SK-N-SH (cell line): ENCODE measurements around the gene PKP4. TPM values are rescaled to one million over a fixed set of nuclear protein-coding genes. Genes with fewer than 3 reads are reported as not detected.

Source experiments
- CTCF ChIA-PET: fragments of 300-600, 350-600 bp; formaldehyde crosslinking; extraction: SDS; loops from one replicate; lab custom pipeline; 2021; lab: Yijun Ruan, JAX
- POLR2A ChIA-PET: fragments of 350-600 bp; sonication (Branson Sonifier 250); formaldehyde crosslinking; extraction: SDS; loops from one replicate; lab custom pipeline; 2020; ENCODE audit warnings: antibody characterized with exemption, inconsistent platforms; lab: Yijun Ruan, JAX
- DNase-seq: peaks from one replicate; pipeline ENCODE4 v3.0.0; 2012
- H2AFZ ChIP-seq: fragments of 200-600 bp; sonication (generic); 2 replicates; pipeline ENCODE4 v1.8.1; 2016; ENCODE audit warnings: antibody characterized with exemption, mild to moderate bottlenecking, low read depth
- H3F3A ChIP-seq: fragments of 200-600 bp; sonication (generic); replicated peaks from 2 replicates; pipeline ENCODE3; 2016; ENCODE audit warnings: antibody characterized with exemption, mild to moderate bottlenecking; ENCODE audit not compliant: insufficient read depth
- H3K27ac ChIP-seq, 2 experiments: fragments of 200-500 bp in 1 of 2; fragments of 200-600 bp in 1 of 2; sonication (Bioruptor generic) in 1 of 2; sonication (generic), shearing (Covaris generic) in 1 of 2; 2 replicates each; pipeline versions ENCODE4 v1.5.1 to v1.6.1; 2014 to 2016; ENCODE audit warnings: low read depth in 2 of 2, inconsistent platforms in 1 of 2, low read length in 1 of 2, mild to moderate bottlenecking in 1 of 2, mixed read lengths in 1 of 2
- H3K27me3 ChIP-seq: fragments of 200-600 bp; sonication (generic), shearing (Covaris generic); 2 replicates; pipeline ENCODE4 v1.6.1; 2016; ENCODE audit warnings: mixed run types; ENCODE audit not compliant: insufficient read depth
- H3K36me3 ChIP-seq, 2 experiments: fragments of 200-500 bp in 1 of 2; fragments of 200-600 bp in 1 of 2; sonication (Bioruptor generic) in 1 of 2; sonication (generic) in 1 of 2; replicated peaks in 1 of 2; 2 replicates each; pipeline versions ENCODE3 to v1.5.1; 2014 to 2016; ENCODE audit warnings: low read length in 1 of 2, mild to moderate bottlenecking in 1 of 2; ENCODE audit not compliant: insufficient read depth in 2 of 2, control insufficient read depth in 1 of 2
- H3K4me1 ChIP-seq, 2 experiments: fragments of 200-500 bp in 1 of 2; fragments of 200-600 bp in 1 of 2; sonication (Bioruptor generic) in 1 of 2; sonication (generic), shearing (Covaris generic) in 1 of 2; 2 replicates each; pipeline versions ENCODE4 v1.5.1 to v1.6.1; 2014 to 2016; ENCODE audit warnings: low read depth in 1 of 2, low read length in 1 of 2, mixed run types in 1 of 2; ENCODE audit not compliant: insufficient read depth in 2 of 2, control insufficient read depth in 1 of 2
- H3K4me2 ChIP-seq: fragments of 200-600 bp; sonication (generic), shearing (Covaris generic); 2 replicates; pipeline ENCODE4 v1.6.1; 2017; ENCODE audit warnings: mixed run types
- H3K4me3 ChIP-seq, 2 experiments: fragments of 200-500 bp in 1 of 2; fragments of 200-600 bp in 1 of 2; sonication (Bioruptor generic) in 1 of 2; sonication (generic), shearing (Covaris generic) in 1 of 2; 2 replicates each; pipeline versions ENCODE4 v1.5.1 to v1.8.1; 2014 to 2016; ENCODE audit warnings: low read depth in 2 of 2, inconsistent platforms in 1 of 2, low read length in 1 of 2, mild to moderate bottlenecking in 1 of 2, mixed read lengths in 1 of 2, moderate library complexity in 1 of 2
- H3K79me2 ChIP-seq: fragments of 200-600 bp; sonication (generic); 2 replicates; pipeline ENCODE4 v1.8.1; 2017; ENCODE audit warnings: mild to moderate bottlenecking; ENCODE audit not compliant: insufficient read depth
- H3K9ac ChIP-seq: fragments of 200-600 bp; sonication (generic); 2 replicates; pipeline ENCODE4 v1.6.1; 2017; ENCODE audit warnings: mixed run types
- H3K9me2 ChIP-seq: fragments of 200-600 bp; sonication (generic); 2 replicates; pipeline ENCODE4 v1.6.1; 2017; ENCODE audit warnings: mixed run types
- H3K9me3 ChIP-seq: fragments of 200-600 bp; sonication (generic); 2 replicates; pipeline ENCODE4 v1.6.1; 2017; ENCODE audit warnings: mixed run types, mild to moderate bottlenecking, moderate library complexity
- H4K20me1 ChIP-seq: fragments of 200-600 bp; sonication (generic); 2 replicates; pipeline ENCODE4 v1.6.1; 2017; ENCODE audit warnings: mild to moderate bottlenecking, mixed run types; ENCODE audit not compliant: insufficient read depth
- CHD2 ChIP-seq: fragments of 150-350 bp; IDR thresholded peaks from 2 replicates; pipeline ENCODE4 v1.6.1; 2018; ENCODE audit warnings: low read length; ENCODE audit not compliant: partially characterized antibody
- CTCF ChIP-seq: fragments of 200-600 bp; sonication (generic); IDR thresholded peaks from 2 replicates; pipeline ENCODE4 v1.6.1; 2017; ENCODE audit warnings: antibody characterized with exemption, mild to moderate bottlenecking, moderate library complexity
- FOSL2 ChIP-seq: IDR thresholded peaks from 2 replicates; pipeline ENCODE4 v1.4.0; 2012; ENCODE audit warnings: low read depth, mild to moderate bottlenecking, moderate library complexity, borderline replicate concordance
- GABPA ChIP-seq: IDR thresholded peaks from 2 replicates; pipeline ENCODE4 v1.4.0; 2012; ENCODE audit warnings: low read depth, mild to moderate bottlenecking
- MAX ChIP-seq: IDR thresholded peaks from 2 replicates; pipeline ENCODE4 v1.4.0; 2012; ENCODE audit warnings: low read depth
- MXI1 ChIP-seq: IDR thresholded peaks from 2 replicates; pipeline ENCODE4 v1.6.1; 2012; ENCODE audit warnings: mild to moderate bottlenecking, low read depth, low read length, improper control_type of control experiment
- RXRA ChIP-seq: IDR thresholded peaks from 2 replicates; pipeline ENCODE4 v1.4.0; 2012; ENCODE audit warnings: low read depth, mild to moderate bottlenecking, borderline replicate concordance
- TAF1 ChIP-seq: IDR thresholded peaks from 2 replicates; pipeline ENCODE4 v1.6.1; 2012; ENCODE audit warnings: low read depth, mild to moderate bottlenecking, low read length, moderate library complexity, borderline replicate concordance
- TEAD4 ChIP-seq: IDR thresholded peaks from 2 replicates; pipeline ENCODE4 v1.4.0; 2012; ENCODE audit warnings: mild to moderate bottlenecking, borderline replicate concordance; ENCODE audit not compliant: insufficient read depth
- YY1 ChIP-seq: IDR thresholded peaks from 2 replicates; pipeline ENCODE4 v1.4.0; 2012; ENCODE audit warnings: low read depth, mild to moderate bottlenecking
- whole genome bisulfite sequencing: methylation state at CpG from one replicate; pipeline ENCODE4 v1.1.6; 2017; ENCODE audit warnings: low lambda C conversion rate; 5-methylcytosine and 5-hydroxymethylcytosine counted together
- polyA plus RNA-seq, 3 experiments: library from polyadenylated mRNA; depleted of rRNA; stranded (reverse); fragments of >200 nt; gene quantifications; 2 replicates each; pipeline ENCODE4 v1.2.3, GENCODE V29; 2012
- TF ChIP-seq, protein P1 (sequence below): fragments of 150-350 bp; IDR thresholded peaks from 2 replicates; pipeline ENCODE4 v1.6.1; 2017; ENCODE audit warnings: antibody characterized with exemption, low read length, low read depth, borderline replicate concordance

PKP4 gene
- polyA plus RNA-seq, 1 of the 3 experiments (the other 2 are of a cell fraction): 10.9 TPM

GRCh38 chr2:158570869-158571268 is 114.1 kb downstream of the PKP4 start:
- TF ChIP-seq TEAD4 (no peak), CHD2 (no peak), YY1 (no peak), MXI1 (no peak), FOSL2 (no peak), CTCF (no peak), TAF1 (no peak), MAX (no peak)
- H3K4me3 ChIP-seq: no peak overlapping the region
- CTCF ChIA-PET: no interaction called here

GRCh38 chr2:158573739-158574138 is 117.0 kb downstream of the PKP4 start:
- H3K27ac ChIP-seq: no peak overlapping the region
- WGBS: 100% methylated on average over 1 of the region's 1 CpG
- no peaks in the 10 kb centered on the region; a peak in 1 of 4 replicates for H3K4me1 ChIP-seq
- no peaks in the 10 kb centered on the region for H3F3A ChIP-seq
- H3K9me2 ChIP-seq: no peaks in the 10 kb centered on the region
- DNase-seq: no peak
- H3K4me3 ChIP-seq: no peak overlapping the region
- H4K20me1 ChIP-seq: no peaks in the 10 kb centered on the region
- H3K79me2 ChIP-seq: no peaks in the 10 kb centered on the region
- no peaks in the 10 kb centered on the region for H3K27me3 ChIP-seq
- H3K36me3 ChIP-seq: no peaks in the 10 kb centered on the region
- no peaks in the 10 kb centered on the region for H3K9me3 ChIP-seq
- no peak overlapping the region for H3K9ac ChIP-seq
- POLR2A ChIA-PET: no interaction called here
- CTCF ChIA-PET: no interaction called here
- H2AFZ ChIP-seq: no peak overlapping the region
- no peak overlapping the region for H3K4me2 ChIP-seq
- TF ChIP-seq, protein P1, sequence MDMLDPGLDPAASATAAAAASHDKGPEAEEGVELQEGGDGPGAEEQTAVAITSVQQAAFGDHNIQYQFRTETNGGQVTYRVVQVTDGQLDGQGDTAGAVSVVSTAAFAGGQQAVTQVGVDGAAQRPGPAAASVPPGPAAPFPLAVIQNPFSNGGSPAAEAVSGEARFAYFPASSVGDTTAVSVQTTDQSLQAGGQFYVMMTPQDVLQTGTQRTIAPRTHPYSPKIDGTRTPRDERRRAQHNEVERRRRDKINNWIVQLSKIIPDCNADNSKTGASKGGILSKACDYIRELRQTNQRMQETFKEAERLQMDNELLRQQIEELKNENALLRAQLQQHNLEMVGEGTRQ: no peak
- TF ChIP-seq RXRA (no peak), YY1 (no peak), GABPA (no peak)

More at GRCh38 chr2:158570869-158571268, 114.1 kb downstream of the PKP4 start:
- H3K27me3 ChIP-seq: no peaks in the 10 kb centered on the region
- POLR2A ChIA-PET: no interaction called here
- H4K20me1 ChIP-seq: no peaks in the 10 kb centered on the region
- no peak overlapping the region for H2AFZ ChIP-seq
- H3K9me3 ChIP-seq: no peaks in the 10 kb centered on the region
- H3K79me2 ChIP-seq: no peaks in the 10 kb centered on the region
- no peak for DNase-seq
- H3K9ac ChIP-seq: no peak overlapping the region
- no peak overlapping the region for H3K27ac ChIP-seq
- no peaks in the 10 kb centered on the region for H3K9me2 ChIP-seq
- no peaks in the 10 kb centered on the region for H3K36me3 ChIP-seq
- no peaks in the 10 kb centered on the region; a peak in 1 of 4 replicates for H3K4me1 ChIP-seq
- 94% methylated on average over 3 of the region's 3 CpGs for WGBS
- H3K4me2 ChIP-seq: no peak overlapping the region
- no peaks in the 10 kb centered on the region for H3F3A ChIP-seq
